NB4 (cell line): Measurements from ENCODE around the gene NHSL1.

ENCODE experiments used
- DNase-seq: peaks from one replicate; pipeline ENCODE4 v3.0.0; 2010; ENCODE audit warnings: low read depth
- H3K4me3 ChIP-seq: one replicate; pipeline ENCODE4 v1.5.1; 2011; ENCODE audit warnings: mild to moderate bottlenecking, low read depth, low read length, moderate library complexity
- CTCF ChIP-seq: IDR thresholded peaks from one replicate; pipeline ENCODE4 v1.5.1; 2012; ENCODE audit warnings: low read depth, low read length
- MAX ChIP-seq: IDR thresholded peaks from 2 replicates; pipeline ENCODE4 v1.6.1; 2011; ENCODE audit warnings: low read depth, low read length
- MYC ChIP-seq: IDR thresholded peaks from 2 replicates; pipeline ENCODE4 v1.6.1; 2011; ENCODE audit warnings: low read depth, low read length
- POLR2A ChIP-seq: IDR thresholded peaks from 2 replicates; pipeline ENCODE4 v1.6.1; 2011; ENCODE audit warnings: mild to moderate bottlenecking; ENCODE audit not compliant: insufficient read length; ENCODE audit errors: extremely low read depth

NHSL1 gene

GRCh38 chr6:138528137-138528536 lies 28.8 kb upstream of the NHSL1 start:
- TF ChIP-seq CTCF (no peak), MAX (no peak), POLR2A (no peak), MYC (no peak)
- DNase-seq: no peak
- H3K4me3 ChIP-seq: no peak overlapping the region

- no peak overlapping the region for H3K4me3 ChIP-seq
- no peak for DNase-seq
Measured at GRCh38 chr6:138527411-138528088, 28.3 kb upstream of the NHSL1 start.

GRCh38 chr6:138526822-138527235 lies 27.5 kb upstream of the NHSL1 start:
- H3K4me3 ChIP-seq: no peak overlapping the region
- TF ChIP-seq MAX (no peak), POLR2A (no peak), CTCF (no peak), MYC (no peak)
- no peak for DNase-seq

More at GRCh38 chr6:138527411-138528088, 28.3 kb upstream of the NHSL1 start:
- TF ChIP-seq CTCF (no peak), MYC (no peak), MAX (no peak), POLR2A (no peak)

GRCh38 chr6:138525355-138525754 lies 26.1 kb upstream of the NHSL1 start:
- no peak for TF ChIP-seq POLR2A
- no peak for TF ChIP-seq MYC
- TF ChIP-seq MAX: no peak
- TF ChIP-seq CTCF: no peak
- H3K4me3 ChIP-seq: no peak overlapping the region
- DNase-seq: no peak

GRCh38 chr6:138524526-138524925 lies 25.2 kb upstream of the NHSL1 start:
- DNase-seq: no peak
- no peak overlapping the region for H3K4me3 ChIP-seq
- TF ChIP-seq CTCF (no peak), MAX (no peak), MYC (no peak), POLR2A (no peak)
